WTC11 (cell line): ENCODE measurements around the gene DNAH17.

ENCODE experiments used
- ATF1 ChIP-seq: sonication (generic); formaldehyde crosslinking; IDR thresholded peaks from 2 replicates; pipeline ENCODE4 v1.8.1; 2023; ENCODE audit warnings: mild to moderate bottlenecking, moderate library complexity, missing genetic modification reagents
- NFYB ChIP-seq: sonication (generic); formaldehyde crosslinking; conservative IDR thresholded peaks from 2 replicates; pipeline ENCODE4 v1.8.0; 2022; ENCODE audit warnings: low read depth, missing genetic modification reagents
- NR3C1 ChIP-seq: sonication (generic); formaldehyde crosslinking; conservative IDR thresholded peaks from 2 replicates; pipeline ENCODE4 v1.8.1; 2023; ENCODE audit warnings: low read depth, mild to moderate bottlenecking, missing genetic modification reagents
- TF ChIP-seq, protein P1 (sequence below): fragments of 250-450 bp; sonication (Bioruptor Pico); IDR thresholded peaks from 2 replicates; pipeline ENCODE4 v1.9.0; 2021; ENCODE audit warnings: mild to moderate bottlenecking
- TF ChIP-seq, protein P2 (sequence below): fragments of 200-600 bp; IDR thresholded peaks from 2 replicates; pipeline ENCODE4 v1.8.0; 2022; ENCODE audit warnings: antibody characterized with exemption
- TF ChIP-seq, protein P3 (sequence below): sonication (generic); formaldehyde crosslinking; IDR thresholded peaks from 2 replicates; pipeline ENCODE4 v1.8.1; 2023; ENCODE audit warnings: mild to moderate bottlenecking, missing genetic modification reagents, moderate library complexity

DNA sequence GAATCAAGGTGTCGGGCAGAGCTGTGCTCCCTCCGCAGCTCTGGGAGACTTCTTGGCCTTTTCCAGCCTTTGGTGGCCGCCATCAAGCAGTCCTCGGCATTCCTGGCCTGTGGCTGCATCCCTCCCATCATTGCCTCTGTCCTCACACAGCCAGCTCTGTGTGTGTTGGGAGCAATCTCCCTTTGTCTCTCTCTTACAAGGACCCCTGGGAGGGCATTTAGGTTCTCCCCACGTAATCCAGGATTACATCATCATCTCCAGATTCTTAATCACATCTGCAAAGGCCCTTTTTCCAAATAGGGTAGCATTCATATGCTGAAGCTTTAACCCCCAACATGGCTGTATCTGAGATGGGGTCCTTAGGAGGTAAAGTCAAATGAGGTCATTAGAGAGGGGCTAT is 4.1 kb upstream of the DNAH17 start:
- TF ChIP-seq, protein P1, sequence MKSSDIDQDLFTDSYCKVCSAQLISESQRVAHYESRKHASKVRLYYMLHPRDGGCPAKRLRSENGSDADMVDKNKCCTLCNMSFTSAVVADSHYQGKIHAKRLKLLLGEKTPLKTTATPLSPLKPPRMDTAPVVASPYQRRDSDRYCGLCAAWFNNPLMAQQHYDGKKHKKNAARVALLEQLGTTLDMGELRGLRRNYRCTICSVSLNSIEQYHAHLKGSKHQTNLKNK (CRISPR knock-in tag): no peak
- TF ChIP-seq NFYB: no peak
- TF ChIP-seq ATF1 (CRISPR knock-in tag): no peak
- TF ChIP-seq, protein P2, sequence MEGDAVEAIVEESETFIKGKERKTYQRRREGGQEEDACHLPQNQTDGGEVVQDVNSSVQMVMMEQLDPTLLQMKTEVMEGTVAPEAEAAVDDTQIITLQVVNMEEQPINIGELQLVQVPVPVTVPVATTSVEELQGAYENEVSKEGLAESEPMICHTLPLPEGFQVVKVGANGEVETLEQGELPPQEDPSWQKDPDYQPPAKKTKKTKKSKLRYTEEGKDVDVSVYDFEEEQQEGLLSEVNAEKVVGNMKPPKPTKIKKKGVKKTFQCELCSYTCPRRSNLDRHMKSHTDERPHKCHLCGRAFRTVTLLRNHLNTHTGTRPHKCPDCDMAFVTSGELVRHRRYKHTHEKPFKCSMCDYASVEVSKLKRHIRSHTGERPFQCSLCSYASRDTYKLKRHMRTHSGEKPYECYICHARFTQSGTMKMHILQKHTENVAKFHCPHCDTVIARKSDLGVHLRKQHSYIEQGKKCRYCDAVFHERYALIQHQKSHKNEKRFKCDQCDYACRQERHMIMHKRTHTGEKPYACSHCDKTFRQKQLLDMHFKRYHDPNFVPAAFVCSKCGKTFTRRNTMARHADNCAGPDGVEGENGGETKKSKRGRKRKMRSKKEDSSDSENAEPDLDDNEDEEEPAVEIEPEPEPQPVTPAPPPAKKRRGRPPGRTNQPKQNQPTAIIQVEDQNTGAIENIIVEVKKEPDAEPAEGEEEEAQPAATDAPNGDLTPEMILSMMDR: no peak
- TF ChIP-seq NR3C1 (CRISPR knock-in tag): no peak
- TF ChIP-seq, protein P3, sequence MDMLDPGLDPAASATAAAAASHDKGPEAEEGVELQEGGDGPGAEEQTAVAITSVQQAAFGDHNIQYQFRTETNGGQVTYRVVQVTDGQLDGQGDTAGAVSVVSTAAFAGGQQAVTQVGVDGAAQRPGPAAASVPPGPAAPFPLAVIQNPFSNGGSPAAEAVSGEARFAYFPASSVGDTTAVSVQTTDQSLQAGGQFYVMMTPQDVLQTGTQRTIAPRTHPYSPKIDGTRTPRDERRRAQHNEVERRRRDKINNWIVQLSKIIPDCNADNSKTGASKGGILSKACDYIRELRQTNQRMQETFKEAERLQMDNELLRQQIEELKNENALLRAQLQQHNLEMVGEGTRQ (CRISPR knock-in tag): no peak
